ENCODE results near the gene ALDH2.
"Not testable (repeated sequence)": the region's sequence is repeated elsewhere in the genome, so short reads cannot be mapped to it uniquely, and the experiment has no call there.

ALDH2 gene

GRCh38 chr12:111758120-111758561 is 8.6 kb upstream of the ALDH2 start:
- DNase-seq = peak in 5 of 58 donors; percentile 7 to 56 (median 26)

DNA sequence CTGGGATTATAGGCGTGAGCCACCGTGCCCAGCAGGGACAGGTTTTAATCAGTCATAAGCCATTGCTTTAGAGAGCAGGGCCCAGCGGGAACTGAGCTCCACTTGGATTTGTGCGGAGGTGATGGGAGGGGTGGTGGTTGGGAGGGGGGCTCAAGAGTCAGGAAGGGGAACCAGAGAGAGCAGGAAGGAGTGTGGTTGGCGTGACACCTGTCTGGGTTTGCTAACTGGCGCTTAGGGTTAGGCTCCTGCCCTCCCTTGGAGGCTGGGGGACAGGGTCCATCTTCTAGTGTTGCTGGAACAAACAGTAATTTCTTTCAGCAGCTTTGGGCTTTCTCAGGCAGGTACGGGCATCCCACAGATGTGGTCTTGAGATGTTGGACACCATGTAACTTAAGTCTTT is 7.5 kb upstream of the ALDH2 start:
- no peak for DNase-seq

DNA sequence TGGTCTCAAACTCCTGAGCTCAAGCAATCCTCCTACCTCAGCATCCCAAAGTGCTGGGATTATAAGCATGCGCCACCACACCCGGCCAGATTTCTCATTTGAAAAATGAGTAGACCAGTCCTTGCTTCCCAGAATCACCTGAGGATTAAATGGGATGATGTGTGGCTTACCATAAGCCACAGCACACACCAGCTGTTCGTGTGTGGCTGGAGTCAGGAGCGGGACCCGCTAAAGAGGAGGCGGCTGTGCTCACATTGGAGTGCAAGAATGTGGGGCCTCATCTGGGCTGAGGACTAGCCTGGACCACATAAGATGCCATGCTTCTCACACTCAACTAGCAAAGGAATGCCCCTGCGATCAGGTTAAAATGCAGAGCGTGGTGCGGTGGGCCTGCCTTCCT is 6.7 kb upstream of the ALDH2 start:
- no peak for DNase-seq

DNA sequence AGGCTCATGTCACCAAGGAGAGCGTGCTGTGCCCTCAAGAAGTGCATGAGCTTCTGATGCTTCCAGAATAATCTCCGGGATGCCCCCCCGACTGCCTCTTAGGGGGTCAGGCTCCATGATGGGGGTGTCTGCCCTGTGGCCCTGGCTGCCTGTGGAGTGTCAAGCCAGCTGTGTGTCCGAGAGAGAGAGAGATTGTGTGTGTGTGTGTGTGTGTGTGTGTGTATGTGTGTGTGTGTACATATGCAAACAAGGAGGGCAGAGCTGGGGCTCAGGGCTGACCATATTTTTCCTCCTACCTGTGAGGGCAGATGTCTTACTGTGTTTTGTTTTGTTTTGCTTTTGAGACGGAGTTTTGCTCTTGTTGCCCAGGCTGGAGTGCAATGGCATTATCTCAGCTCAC is 5.6 kb upstream of the ALDH2 start:
- DNase-seq = no peak

GRCh38 chr12:111761706-111762105 is 5.0 kb upstream of the ALDH2 start:
- no peak for DNase-seq

- not testable (repeated sequence) for DNase-seq
These were observed 3.2 kb upstream of the ALDH2 start for GRCh38 chr12:111763552-111763951.

DNA sequence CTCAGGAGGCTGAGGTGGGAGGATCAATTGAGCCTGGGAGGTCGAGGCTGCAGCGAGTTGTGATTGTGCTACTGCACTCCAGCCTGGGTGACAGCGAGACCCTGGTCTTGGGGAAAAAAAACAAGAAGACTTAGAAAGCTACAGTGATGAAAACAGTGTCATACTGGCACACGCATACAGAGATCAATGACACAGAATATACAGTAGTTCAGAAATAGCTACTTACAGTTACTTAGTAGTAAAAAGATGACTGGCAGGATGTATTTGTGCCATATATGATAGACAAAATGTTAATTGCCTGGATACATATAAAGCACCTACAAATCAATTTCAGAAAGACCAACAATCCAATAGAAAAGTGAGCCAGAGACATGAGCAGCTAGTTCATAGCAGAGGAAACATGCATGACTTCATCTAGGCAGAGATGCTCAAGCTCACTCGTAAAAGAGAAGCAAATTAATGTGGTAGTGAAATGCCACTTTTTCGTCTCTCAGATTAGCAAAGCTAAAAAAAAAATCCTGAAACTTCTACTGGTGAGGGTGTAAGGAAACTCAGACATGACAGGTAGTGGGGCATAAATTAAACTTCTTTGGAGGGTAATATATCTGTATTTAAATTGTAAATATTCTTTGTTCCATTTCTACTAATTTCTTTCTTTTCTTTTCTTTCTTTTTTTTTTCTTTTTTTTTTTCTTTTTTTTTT is 2.5 kb upstream of the ALDH2 start:
- DNase-seq = no peak

DNA sequence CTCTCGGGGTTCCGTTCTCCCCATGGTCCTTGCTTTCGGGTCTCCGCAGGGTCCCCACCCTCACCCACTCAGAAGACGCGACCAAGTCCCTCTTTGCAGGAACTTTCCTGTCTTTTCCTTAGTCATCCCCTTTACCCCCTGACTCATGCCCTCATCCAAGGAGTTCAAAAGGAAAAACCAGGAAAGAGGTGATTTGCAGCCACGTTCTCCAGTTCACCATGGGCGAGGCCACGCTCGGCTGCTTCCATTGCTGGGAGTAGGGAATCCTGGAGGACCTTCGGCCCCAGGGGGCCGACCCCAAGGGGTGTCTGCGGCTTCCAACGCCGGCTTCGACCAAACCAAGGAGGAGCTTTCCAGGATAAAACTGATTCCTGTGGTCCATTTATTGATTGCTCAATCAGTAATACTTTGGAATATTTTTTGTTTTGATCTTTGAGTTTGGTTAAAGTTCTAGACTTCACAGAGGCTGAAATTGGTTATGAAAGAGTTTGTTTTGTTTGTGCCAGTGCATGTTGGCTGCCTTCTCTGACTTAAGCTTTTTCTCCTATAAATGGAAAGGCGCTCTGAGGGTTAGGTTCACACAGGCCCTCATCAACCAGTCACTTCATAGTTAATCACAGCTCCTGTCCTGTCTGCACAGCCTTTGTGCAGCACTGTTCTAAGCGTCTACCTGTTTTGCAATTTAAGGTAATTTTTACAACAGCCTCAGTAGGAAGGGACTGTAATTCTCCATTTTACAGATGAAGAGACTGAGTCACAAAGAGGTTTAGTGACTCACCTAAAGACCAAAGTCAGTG is 827 bp downstream of the ALDH2 start:
- peak in 5 of 58 donors; percentile 9 to 32 (median 20) for DNase-seq

DNA sequence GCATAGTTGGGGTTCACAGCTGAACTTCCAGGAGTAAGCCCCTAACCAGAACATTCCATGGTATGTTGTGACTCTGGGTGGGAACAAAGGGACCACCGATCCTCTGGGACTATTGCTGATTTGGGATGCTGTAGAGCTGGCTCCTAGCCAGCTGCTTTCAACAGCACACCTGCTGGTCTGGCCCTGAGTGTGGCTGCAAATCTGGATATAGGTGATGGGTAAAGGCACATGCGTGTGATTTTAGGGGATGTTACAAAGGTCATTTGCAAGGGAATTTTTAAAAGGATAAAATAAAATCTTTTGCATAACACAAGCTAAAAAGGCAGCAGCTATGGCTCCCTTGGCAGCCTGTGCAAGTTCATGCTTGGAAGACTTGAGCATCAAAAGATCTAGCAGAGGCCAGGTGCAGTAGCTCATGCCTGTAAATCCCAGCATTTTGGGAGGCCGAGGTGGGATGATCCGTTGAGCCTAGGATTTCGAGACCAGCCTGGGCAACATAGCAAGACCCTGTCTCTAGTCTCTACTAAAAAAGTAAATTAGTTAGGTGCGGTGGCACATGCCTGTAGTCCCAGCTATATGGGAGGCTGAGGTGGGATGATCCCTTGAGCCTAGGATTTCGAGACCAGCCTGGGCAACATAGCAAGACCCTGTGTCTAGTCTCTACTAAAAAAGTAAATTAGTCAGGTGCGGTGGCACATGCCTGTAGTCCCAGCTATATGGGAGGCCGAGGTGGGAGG is 1.6 kb downstream of the ALDH2 start:
- DNase-seq = no peak

GRCh38 chr12:111769599-111769998 is 2.9 kb downstream of the ALDH2 start:
- DNase-seq = no peak

- DNase-seq = peak in 36 of 58 donors; percentile 8 to 70 (median 27)
These were observed 7.2 kb downstream of the ALDH2 start for GRCh38 chr12:111773801-111774551.

DNA sequence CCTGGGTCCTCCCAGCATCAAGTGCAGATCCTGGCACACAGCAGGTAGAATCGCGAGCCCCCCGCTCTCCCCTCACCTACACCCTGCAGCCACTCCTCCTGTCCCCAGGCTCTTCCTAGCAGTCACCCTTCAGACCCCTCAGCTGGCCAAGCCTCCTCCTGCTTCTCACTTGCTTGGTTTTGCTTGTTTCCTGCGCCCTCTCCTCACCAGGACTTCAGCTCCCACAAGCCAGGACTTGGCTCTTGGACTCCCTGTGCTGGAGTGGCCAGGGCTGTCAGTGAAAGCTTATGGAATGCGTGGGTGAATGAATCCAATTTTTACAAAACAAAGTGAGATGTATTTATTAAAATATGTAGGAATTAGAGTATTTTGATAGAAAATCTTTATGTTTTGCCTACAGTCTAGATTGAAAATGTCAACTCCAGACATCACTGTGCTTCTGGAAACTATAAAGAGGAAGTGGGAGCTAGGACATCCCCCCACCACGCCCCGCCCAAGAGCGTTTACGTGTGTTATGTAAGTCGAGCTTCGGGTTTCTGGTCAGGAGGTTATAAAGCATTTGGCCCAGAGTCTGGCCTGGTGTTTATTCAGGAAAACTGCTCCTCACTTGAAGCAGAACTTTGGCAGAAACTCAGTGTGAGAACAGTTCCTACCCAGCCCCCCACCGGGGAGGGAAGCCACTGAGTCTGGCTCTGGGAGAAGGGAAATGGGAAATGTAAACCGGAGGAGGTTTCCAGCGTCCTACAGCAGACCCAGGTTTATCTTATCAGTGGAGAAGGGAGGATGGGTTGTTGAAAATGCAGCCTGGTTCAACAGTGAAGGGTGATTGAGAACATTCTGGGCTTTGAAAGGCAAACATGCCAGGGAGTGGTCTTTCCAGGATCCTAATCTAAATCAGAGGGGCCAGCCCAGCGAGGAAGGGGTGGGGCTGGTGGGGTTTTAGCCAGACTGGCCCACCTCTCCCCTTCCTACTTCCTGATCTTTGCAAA is 8.8 kb downstream of the ALDH2 start:
- peak in 50 of 58 donors; percentile 10 to 82 (median 52) for DNase-seq

- no peak for DNase-seq
These were observed 10.2 kb downstream of the ALDH2 start for GRCh38 chr12:111776836-111777344.

DNA sequence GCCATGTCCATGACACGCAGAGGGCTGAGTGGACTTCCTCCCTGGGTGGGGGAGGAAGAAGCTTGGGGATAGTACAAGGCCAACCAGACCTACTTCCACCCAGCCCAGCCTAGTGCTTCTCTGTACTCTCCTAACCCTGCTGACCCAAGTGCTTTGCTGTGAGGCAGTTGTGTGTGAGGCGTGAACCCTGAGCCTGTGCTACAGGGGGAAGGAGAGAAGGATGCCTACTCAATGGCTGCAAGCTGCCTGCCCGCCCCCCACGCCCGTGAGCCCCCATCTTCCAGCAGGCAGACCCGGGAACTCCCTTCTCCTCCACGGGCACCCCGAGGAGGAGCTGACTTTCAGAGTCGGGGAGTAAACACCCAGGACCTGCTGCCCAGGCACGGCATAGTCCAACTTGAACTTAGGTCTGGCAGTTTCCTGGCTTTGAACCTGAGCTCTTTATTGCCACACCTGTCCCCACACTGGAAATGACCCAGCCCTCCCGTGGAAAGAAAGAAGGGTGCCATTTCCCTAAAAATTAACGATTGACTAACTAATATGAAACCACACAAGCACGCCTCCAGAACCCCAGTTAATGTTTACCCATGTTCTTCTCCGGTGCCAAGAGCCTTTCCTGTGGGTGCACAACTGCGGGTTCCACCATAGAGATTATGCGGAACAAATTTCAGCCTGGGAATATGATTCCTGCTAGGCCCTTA is 10.8 kb downstream of the ALDH2 start:
- DNase-seq = peak in 15 of 58 donors; percentile 5 to 29 (median 17)

DNA sequence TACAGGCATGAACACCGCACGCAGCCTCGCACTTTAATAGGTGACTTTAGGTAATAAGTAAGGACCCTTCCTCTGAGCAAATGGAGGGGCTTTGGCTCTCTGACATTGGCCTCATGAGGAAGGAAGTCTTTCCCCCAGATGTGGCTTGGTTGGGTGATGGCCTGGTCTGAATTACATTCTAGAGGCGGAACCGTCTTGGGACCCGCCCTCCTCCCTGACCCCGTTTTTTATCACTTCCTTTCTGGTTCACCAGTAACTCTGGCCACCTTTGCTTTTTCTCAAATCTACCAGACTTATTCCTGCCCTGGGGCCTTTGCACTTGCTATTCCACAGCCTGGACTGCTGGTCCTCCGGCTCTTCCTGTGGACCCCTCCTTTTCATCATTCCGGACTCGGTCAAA is 13.4 kb downstream of the ALDH2 start:
- DNase-seq = no peak

GRCh38 chr12:111780615-111781014 is 13.9 kb downstream of the ALDH2 start:
- no peak for DNase-seq

- no peak for DNase-seq
These were observed 14.4 kb downstream of the ALDH2 start for GRCh38 chr12:111781085-111781658.

DNA sequence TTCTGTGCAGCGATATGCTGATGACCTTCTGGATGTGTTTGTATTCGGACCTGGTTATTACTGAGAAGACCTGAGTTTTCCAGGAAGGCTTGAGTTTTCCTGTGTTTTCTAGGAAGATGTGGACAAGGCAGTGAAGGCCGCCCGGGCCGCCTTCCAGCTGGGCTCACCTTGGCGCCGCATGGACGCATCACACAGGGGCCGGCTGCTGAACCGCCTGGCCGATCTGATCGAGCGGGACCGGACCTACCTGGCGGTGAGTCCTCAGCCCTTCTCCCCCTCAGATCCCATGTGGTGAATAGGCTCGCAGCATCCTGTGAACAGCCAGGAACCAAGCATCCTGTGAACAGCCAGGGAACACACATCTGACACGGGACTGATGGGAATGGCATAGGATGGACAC is 16.3 kb downstream of the ALDH2 start:
- DNase-seq = no peak

DNA sequence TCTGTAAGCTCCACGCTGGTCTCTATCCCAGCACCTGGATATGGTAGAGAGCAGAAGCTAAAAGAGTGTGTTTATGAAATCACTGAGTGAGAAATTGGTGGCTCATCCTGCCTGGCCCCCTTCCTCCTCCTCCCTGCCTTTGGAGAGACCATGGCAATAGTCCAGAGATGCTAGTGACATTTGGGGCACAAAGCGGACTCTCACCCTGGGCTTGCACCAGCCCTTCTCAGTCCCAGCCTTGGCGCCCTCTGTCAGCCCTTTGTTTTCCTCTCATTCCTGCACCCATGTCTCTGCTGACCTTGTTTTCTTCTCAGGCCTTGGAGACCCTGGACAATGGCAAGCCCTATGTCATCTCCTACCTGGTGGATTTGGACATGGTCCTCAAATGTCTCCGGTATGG is 18.2 kb downstream of the ALDH2 start:
- DNase-seq = no peak

All from anterior cingulate cortex (tissue), 58 donors.